Measurements from ENCODE around the gene EPN2.

The EPN2 gene

GRCh38 chr17:19361326-19361725, 124.2 kb downstream of the EPN2 start:
- POLR2A ChIA-PET (ENCODE audit: low non-redundant PET): no interaction called here
- CTCF ChIA-PET: interaction anchor here (0.6 kb wide), 1 partner anchor 86 kb away, joined by 3 read pairs; no protein-coding TSS in a partner anchor
- DNase-seq (ENCODE audit: low spot score): no peak
- no peak for TF ChIP-seq CTCF (conservative IDR thresholded peaks at IDR 0.05; ENCODE audit: low read depth)
- H3K27ac ChIP-seq: peak overlapping the region; percentile 89

- H3K27ac ChIP-seq: peak overlapping the region; percentile 89
- TF ChIP-seq CTCF (conservative IDR thresholded peaks at IDR 0.05; ENCODE audit: low read depth): no peak
- ChIA-PET CTCF (interaction anchor here (1.9 to 2.0 kb wide), 2 partner anchors 86 to 401 kb away, joined by 16 to 40 read pairs; no protein-coding TSS in a partner anchor), POLR2A (ENCODE audit: low non-redundant PET) (interaction anchor here (1.6 kb wide), 1 partner anchor 16 kb away, joined by 6 read pairs; the partner anchor contains the start of gene MAPK7)
- DNase-seq (ENCODE audit: low spot score): no peak
These were observed 124.7 kb downstream of the EPN2 start for GRCh38 chr17:19361944-19362276.

- CTCF ChIA-PET: interaction anchor here (0.5 to 2.0 kb wide), 33 partner anchors 8 to 1405 kb away, joined by 3 to 40 read pairs (median 4); partner anchors contain the start of gene MAPK7
- peak within 1 kb of the TSS; percentile 89 for H3K27ac ChIP-seq
- peak; percentile 90 for TF ChIP-seq CTCF (conservative IDR thresholded peaks at IDR 0.05; ENCODE audit: low read depth)
- peak; percentile 97 for DNase-seq (ENCODE audit: low spot score)
- POLR2A ChIA-PET (ENCODE audit: low non-redundant PET): interaction anchor here (1.6 kb wide), 1 partner anchor 16 kb away, joined by 6 read pairs; the partner anchor contains the start of gene MAPK7
These were observed 125.3 kb downstream of the EPN2 start, which contains the start of gene B9D1 for GRCh38 chr17:19362277-19363113. Gene B9D1 (minus strand): TSS chr17:19362723. CDS start chr17:19362569, 154 bp downstream.

- ChIA-PET CTCF (interaction anchor here (0.5 to 2.0 kb wide), 30 partner anchors 9 to 1404 kb away, joined by 3 to 40 read pairs (median 4); partner anchors contain the start of gene MAPK7), POLR2A (ENCODE audit: low non-redundant PET) (interaction anchor here (1.6 kb wide), 1 partner anchor 15 kb away, joined by 6 read pairs; the partner anchor contains the start of gene MAPK7)
- peak overlapping the region; percentile 89 for H3K27ac ChIP-seq
- no peak for DNase-seq (ENCODE audit: low spot score)
- TF ChIP-seq CTCF (conservative IDR thresholded peaks at IDR 0.05; ENCODE audit: low read depth): peak; percentile 62
These were observed 125.9 kb downstream of the EPN2 start for GRCh38 chr17:19363114-19363438.

- peak overlapping the region; percentile 89 for H3K27ac ChIP-seq
- DNase-seq (ENCODE audit: low spot score): no peak
- ChIA-PET POLR2A (ENCODE audit: low non-redundant PET) (no interaction called here), CTCF (interaction anchor here (0.5 to 2.0 kb wide), 28 partner anchors 9 to 1404 kb away, joined by 3 to 40 read pairs (median 4); partner anchors contain the start of gene MAPK7)
- no peak for TF ChIP-seq CTCF (conservative IDR thresholded peaks at IDR 0.05; ENCODE audit: low read depth)
These were observed 126.4 kb downstream of the EPN2 start for GRCh38 chr17:19363460-19364035.

Data from RWPE1 (cell line).